Measurements from ENCODE around the gene LRRC2. TPM values are rescaled to one million over a fixed set of nuclear protein-coding genes. Genes with fewer than 3 reads are reported as not detected.

The LRRC2 gene
- total RNA-seq, 1 donor from 2014 or later = not detected

GRCh38 chr3:46609212-46609721 lies 43.2 kb upstream of the LRRC2 start:
- no peaks in the 10 kb centered on the region for H3F3A ChIP-seq (ENCODE audit: low read depth)
- TF ChIP-seq EZH2phosphoT487 (IDR thresholded peaks at IDR 0.05) (no peak), EZH2 (IDR thresholded peaks at IDR 0.05) (no peak), CTCF (IDR thresholded peaks at IDR 0.05) (no peak)
- Mint-ChIP-seq H3K27ac (no peak overlapping the region), H3K9me3 (no peaks in the 10 kb centered on the region), H3K4me1 (peaks cover 21% of the 10 kb centered on the region), H3K27me3 (ENCODE audit: insufficient read depth, low read depth) (peaks cover 8% of the 10 kb centered on the region), H3K4me3 (peak overlapping the region; percentile 21), H3K36me3 (no peaks in the 10 kb centered on the region)
- no peak for DNase-seq (ENCODE audit: low spot score)
- H4K20me1 ChIP-seq (ENCODE audit: low read depth) = no peaks in the 10 kb centered on the region
- no peaks in the 10 kb centered on the region for H3K4me1 ChIP-seq
- no peak overlapping the region for H3K27ac ChIP-seq
- H3K9me3 ChIP-seq (ENCODE audit: low read depth) = no peaks in the 10 kb centered on the region
- no peaks in the 10 kb centered on the region for H3K79me2 ChIP-seq (ENCODE audit: low read depth)
- H3K27me3 ChIP-seq = no peaks in the 10 kb centered on the region
- no peaks in the 10 kb centered on the region for H3K36me3 ChIP-seq
- no peak overlapping the region for H3K4me2 ChIP-seq
- H2AFZ ChIP-seq (replicated peaks) = no peak overlapping the region
- no peak overlapping the region for H3K4me3 ChIP-seq
- no peak overlapping the region for H3K9ac ChIP-seq

GRCh38 chr3:46607603-46608028 lies 41.5 kb upstream of the LRRC2 start:
- no peaks in the 10 kb centered on the region for H3F3A ChIP-seq (ENCODE audit: low read depth)
- Mint-ChIP-seq H3K27me3 (ENCODE audit: insufficient read depth, low read depth) (peaks cover 4% of the 10 kb centered on the region), H3K9me3 (no peaks in the 10 kb centered on the region), H3K4me3 (no peak overlapping the region), H3K4me1 (peaks cover 15% of the 10 kb centered on the region), H3K36me3 (no peaks in the 10 kb centered on the region), H3K27ac (no peak overlapping the region)
- peak overlapping the region; percentile 72 for H2AFZ ChIP-seq (replicated peaks)
- no peak overlapping the region for H3K9ac ChIP-seq
- H3K4me3 ChIP-seq = no peak overlapping the region
- peak; percentile 64 for DNase-seq (ENCODE audit: low spot score)
- TF ChIP-seq CTCF (IDR thresholded peaks at IDR 0.05) (peak; percentile 45), EZH2phosphoT487 (IDR thresholded peaks at IDR 0.05) (no peak)
- no peaks in the 10 kb centered on the region for H3K4me1 ChIP-seq
- no peaks in the 10 kb centered on the region for H3K27me3 ChIP-seq
- no peaks in the 10 kb centered on the region for H3K79me2 ChIP-seq (ENCODE audit: low read depth)
- H3K4me2 ChIP-seq = no peak overlapping the region
- no peaks in the 10 kb centered on the region for H3K36me3 ChIP-seq
- H3K9me3 ChIP-seq (ENCODE audit: low read depth) = no peaks in the 10 kb centered on the region
- H3K27ac ChIP-seq = no peak overlapping the region
- H4K20me1 ChIP-seq (ENCODE audit: low read depth) = no peaks in the 10 kb centered on the region

GRCh38 chr3:46604127-46604526 lies 38.0 kb upstream of the LRRC2 start:
- no peak for TF ChIP-seq EZH2phosphoT487 (IDR thresholded peaks at IDR 0.05)
- TF ChIP-seq CTCF (IDR thresholded peaks at IDR 0.05) = no peak
- TF ChIP-seq EZH2 (IDR thresholded peaks at IDR 0.05) = no peak
- Histone ChIP-seq H3K27ac (no peak overlapping the region), H3K36me3 (no peaks in the 10 kb centered on the region), H3K9ac (no peak overlapping the region), H3K4me3 (no peak overlapping the region), H3K4me1 (no peaks in the 10 kb centered on the region), H3F3A (ENCODE audit: low read depth) (no peaks in the 10 kb centered on the region), H3K4me2 (no peak overlapping the region), H4K20me1 (ENCODE audit: low read depth) (no peaks in the 10 kb centered on the region), H3K9me3 (ENCODE audit: low read depth) (no peaks in the 10 kb centered on the region), H3K27me3 (no peaks in the 10 kb centered on the region), H2AFZ (replicated peaks) (no peak overlapping the region), H3K79me2 (ENCODE audit: low read depth) (no peaks in the 10 kb centered on the region)
- Mint-ChIP-seq H3K4me1 (peaks cover 3% of the 10 kb centered on the region), H3K36me3 (no peaks in the 10 kb centered on the region), H3K27ac (no peak overlapping the region), H3K4me3 (no peak overlapping the region), H3K27me3 (ENCODE audit: insufficient read depth, low read depth) (peaks cover 2% of the 10 kb centered on the region), H3K9me3 (no peaks in the 10 kb centered on the region)
- DNase-seq (ENCODE audit: low spot score) = no peak
